BJ (cell line): ENCODE data around the gene USH2A. TPM values are rescaled to one million over a fixed set of nuclear protein-coding genes. Genes with fewer than 3 reads are reported as not detected.

Experiments
- CTCF ChIA-PET: fragments of 350-600 bp; formaldehyde crosslinking; extraction: SDS; loops from one replicate; lab custom pipeline; 2021; ENCODE audit warnings: antibody characterized with exemption, inconsistent platforms; lab: Yijun Ruan, JAX
- POLR2A ChIA-PET: fragments of 300-600 bp; sonication (Branson Sonifier 250); formaldehyde crosslinking; extraction: SDS; loops from one replicate; lab custom pipeline; 2021; ENCODE audit warnings: antibody characterized with exemption; lab: Charles Lee
- DNase-seq: peaks from one replicate; pipeline ENCODE4 v3.0.0-alpha.2; 2011; ENCODE audit warnings: low read depth
- H3K27me3 ChIP-seq: 2 replicates; pipeline ENCODE4 v1.6.0; 2011; ENCODE audit warnings: low read length; ENCODE audit not compliant: control insufficient read depth, insufficient read depth
- H3K36me3 ChIP-seq: 2 replicates; pipeline ENCODE4 v1.5.1; 2011; ENCODE audit warnings: low read length; ENCODE audit not compliant: control insufficient read depth, insufficient read depth
- H3K4me3 ChIP-seq: 2 replicates; pipeline ENCODE4 v1.5.1; 2011; ENCODE audit warnings: low read depth, mild to moderate bottlenecking, control low read depth, low read length
- CTCF ChIP-seq: IDR thresholded peaks from 2 replicates; pipeline ENCODE4 v1.5.1; 2011; ENCODE audit warnings: low read depth, mild to moderate bottlenecking, control low read depth, inconsistent platforms, low read length, moderate library complexity; ENCODE audit not compliant: insufficient read depth
- polyA plus RNA-seq: library from polyadenylated mRNA; depleted of rRNA; stranded (reverse); fragments of >200 nt; gene quantifications from 2 replicates; pipeline ENCODE4 v1.2.3, GENCODE V29; 2011

USH2A gene
- polyA plus RNA-seq, 1 experiment = under 0.01 TPM

GRCh38 chr1:215623162-215623561, 800.1 kb downstream of the USH2A start:
- Histone ChIP-seq H3K27me3 (no peaks in the 10 kb centered on the region), H3K4me3 (no peak overlapping the region), H3K36me3 (no peaks in the 10 kb centered on the region)
- peak; percentile 9 for DNase-seq
- CTCF ChIA-PET = interaction anchor here (1.7 kb wide), 1 partner anchor 11 kb away, joined by 5 read pairs; no protein-coding TSS in a partner anchor
- POLR2A ChIA-PET = no interaction called here
- no peak for TF ChIP-seq CTCF

GRCh38 chr1:215617979-215618378, 805.3 kb downstream of the USH2A start:
- Histone ChIP-seq H3K4me3 (no peak overlapping the region), H3K36me3 (0 out of 2 replicates have a peak, but pooled peaks cover 1% of the 10 kb centered on the region), H3K27me3 (no peaks in the 10 kb centered on the region)
- DNase-seq = no peak
- ChIA-PET CTCF (interaction anchor here (1.6 kb wide), 1 partner anchor 13 kb away, joined by 3 read pairs; no protein-coding TSS in a partner anchor), POLR2A (no interaction called here)
- no peak for TF ChIP-seq CTCF

- no peaks in the 10 kb centered on the region for H3K27me3 ChIP-seq
- ChIA-PET CTCF (interaction anchor here (0.7 kb wide), 1 partner anchor 54 kb away, joined by 4 read pairs; no protein-coding TSS in a partner anchor), POLR2A (no interaction called here)
- H3K36me3 ChIP-seq = 0 out of 2 replicates have a peak, but pooled peaks cover 1% of the 10 kb centered on the region
- no peak for TF ChIP-seq CTCF
- no peak for DNase-seq
- no peak overlapping the region for H3K4me3 ChIP-seq
Observed at GRCh38 chr1:215612391-215612790, 810.9 kb downstream of the USH2A start.

GRCh38 chr1:215608646-215609045, 814.6 kb downstream of the USH2A start:
- H3K27me3 ChIP-seq = no peaks in the 10 kb centered on the region
- no peak for DNase-seq
- POLR2A ChIA-PET = no interaction called here
- CTCF ChIA-PET = no interaction called here
- no peak overlapping the region for H3K4me3 ChIP-seq
- H3K36me3 ChIP-seq = no peaks in the 10 kb centered on the region
- TF ChIP-seq CTCF = no peak

GRCh38 chr1:215607412-215607811, 815.8 kb downstream of the USH2A start:
- ChIA-PET POLR2A (no interaction called here), CTCF (no interaction called here)
- Histone ChIP-seq H3K36me3 (no peaks in the 10 kb centered on the region), H3K4me3 (no peak overlapping the region), H3K27me3 (no peaks in the 10 kb centered on the region)
- no peak for TF ChIP-seq CTCF
- no peak for DNase-seq
